Measurements from ENCODE around the gene GON4L. TPM values are rescaled to one million over a fixed set of nuclear protein-coding genes. Genes with fewer than 3 reads are reported as not detected.
"Not testable (repeated sequence)": the region's sequence is repeated elsewhere in the genome, so short reads cannot be mapped to it uniquely, and the experiment has no call there.

GON4L gene
- total RNA-seq, 4 donors from 2014 or later = 17.2 to 36.1 (median 19.9) TPM

DNA sequence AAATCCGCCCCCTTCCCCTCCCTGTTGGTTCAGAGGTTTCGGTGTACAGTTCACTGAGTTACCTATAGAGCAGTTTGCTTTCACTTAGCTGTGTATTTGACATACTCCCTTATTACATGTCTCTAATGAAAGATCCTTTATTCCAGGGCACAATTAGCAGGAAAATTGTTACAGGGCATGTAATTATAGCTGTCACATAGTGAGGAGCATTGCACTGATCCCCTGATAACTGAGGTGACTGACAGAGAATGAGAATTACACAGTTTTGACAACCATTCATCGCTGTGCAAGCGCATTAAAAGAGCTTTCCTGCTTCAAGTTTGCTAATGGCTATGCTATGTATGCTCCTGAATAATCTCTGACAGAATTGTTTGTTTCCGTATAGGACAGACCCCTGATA lies 141.2 kb downstream of the GON4L start:
- Histone ChIP-seq H3K27me3 (no peaks in the 10 kb centered on the region), H3K36me3 (peaks cover 0 to 26% of the 10 kb centered on the region in 2 donors), H3K4me1 (peaks cover 0 to 10% of the 10 kb centered on the region in 2 donors), H3K4me3 (no peak overlapping the region), H3K27ac (no peak overlapping the region), H3K9me3 (no peaks in the 10 kb centered on the region)
- intact Hi-C loops (cut with DNase I; ENCODE audit: low total_unique reads) = no loop called here
- ATAC-seq (no peak), DNase-seq (no peak)
- TF ChIP-seq POLR2A (IDR thresholded peaks at IDR 0.05) (no peak), CTCF (IDR thresholded peaks at IDR 0.05 in 4 of 5, conservative IDR thresholded peaks at IDR 0.05 in 1 of 5) (no peak)
- in situ Hi-C loops (cut with MboI; ENCODE audit: low sequenced_read_pairs in 4 of 4) = no loop called here

DNA sequence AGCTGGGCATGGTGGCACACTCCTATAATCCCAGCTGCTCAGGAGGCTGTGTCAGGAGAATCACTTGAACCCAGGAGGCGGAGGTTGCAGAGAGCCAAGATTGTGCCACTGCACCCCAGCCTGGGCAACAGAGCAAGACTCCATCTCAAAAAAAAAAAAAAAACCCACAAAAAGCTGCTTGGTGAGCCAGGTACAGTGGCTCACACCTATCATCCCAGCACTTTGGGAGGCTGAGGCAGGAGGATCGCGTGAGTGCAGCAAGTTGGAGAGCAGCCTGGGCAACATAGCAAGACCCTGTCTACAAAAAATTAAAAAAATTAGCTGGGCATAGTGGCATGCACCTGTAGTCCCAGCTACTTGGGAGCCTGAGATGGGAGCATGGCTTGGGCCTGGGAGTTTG lies 142.0 kb downstream of the GON4L start:
- H3K9me3 ChIP-seq; DNase-seq; ATAC-seq; in situ Hi-C loops (cut with MboI; ENCODE audit: low sequenced_read_pairs in 4 of 4); H3K4me3 ChIP-seq; H3K27ac ChIP-seq; intact Hi-C loops (cut with DNase I; ENCODE audit: low total_unique reads); H3K27me3 ChIP-seq: not testable (repeated sequence)
- Histone ChIP-seq H3K4me1 (peaks cover 0 to 10% of the 10 kb centered on the region in 2 donors), H3K36me3 (peaks cover 0 to 20% of the 10 kb centered on the region in 2 donors)

- no peak for TF ChIP-seq CTCF (IDR thresholded peaks at IDR 0.05 in 4 of 5, conservative IDR thresholded peaks at IDR 0.05 in 1 of 5)
- no peak for TF ChIP-seq POLR2A (IDR thresholded peaks at IDR 0.05)
- Histone ChIP-seq H3K27me3 (no peaks in the 10 kb centered on the region), H3K9me3 (no peaks in the 10 kb centered on the region), H3K36me3 (peaks cover 0 to 16% of the 10 kb centered on the region in 2 donors), H3K4me3 (no peak overlapping the region), H3K27ac (no peak overlapping the region), H3K4me1 (peaks cover 0 to 10% of the 10 kb centered on the region in 2 donors)
- intact Hi-C loops (cut with DNase I; ENCODE audit: low total_unique reads) (no loop called here), in situ Hi-C loops (cut with MboI; ENCODE audit: low sequenced_read_pairs in 4 of 4) (no loop called here)
- ATAC-seq (no peak), DNase-seq (no peak)
Measured at GRCh38 chr1:155713075-155713474, 143.9 kb downstream of the GON4L start.

DNA sequence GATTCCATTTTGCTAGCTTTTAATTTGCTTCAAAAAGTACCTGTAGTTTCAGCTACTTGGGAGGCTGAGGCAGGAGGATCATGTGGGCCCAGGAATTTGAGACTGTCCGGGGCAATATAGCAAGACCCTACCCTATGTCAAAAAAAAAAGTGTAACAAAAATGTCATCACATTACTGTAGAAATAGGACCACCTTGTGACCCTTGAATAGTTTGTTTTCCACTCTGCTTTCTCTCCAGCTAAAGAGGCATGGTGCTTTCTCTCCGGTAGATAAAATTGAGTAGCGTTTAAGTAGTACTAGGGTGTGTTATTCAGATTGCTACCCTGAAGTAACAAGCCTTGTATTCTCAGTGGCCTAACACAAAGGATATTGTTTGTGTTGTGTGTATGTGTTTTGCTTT lies 144.4 kb downstream of the GON4L start:
- Histone ChIP-seq H3K4me1 (peaks cover 0 to 10% of the 10 kb centered on the region in 2 donors), H3K36me3 (peaks cover 0 to 16% of the 10 kb centered on the region in 2 donors)
- ATAC-seq; H3K27ac ChIP-seq; intact Hi-C loops (cut with DNase I; ENCODE audit: low total_unique reads); DNase-seq; in situ Hi-C loops (cut with MboI; ENCODE audit: low sequenced_read_pairs in 4 of 4); H3K4me3 ChIP-seq; H3K9me3 ChIP-seq; H3K27me3 ChIP-seq: not testable (repeated sequence)

DNA sequence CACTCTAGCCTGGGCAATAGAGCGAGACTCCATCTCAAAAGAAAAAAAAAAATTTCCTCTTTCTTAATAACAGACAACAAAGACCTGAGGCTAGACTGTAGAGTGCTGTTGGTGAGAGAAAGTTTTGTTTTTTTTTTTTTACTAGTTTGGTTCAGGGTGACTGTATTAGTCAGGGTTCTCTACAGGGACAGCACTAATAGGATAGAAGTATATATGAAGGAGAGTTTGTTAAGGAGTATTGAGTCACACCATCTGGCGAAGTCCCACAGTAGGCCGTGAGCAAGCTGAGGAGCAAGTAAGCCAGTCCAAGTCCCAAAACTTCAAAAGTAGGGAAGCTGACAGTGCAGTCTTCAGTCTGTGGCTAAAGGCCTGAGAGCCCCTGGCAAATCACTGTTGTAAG lies 145.6 kb downstream of the GON4L start:
- H3K27me3 ChIP-seq; H3K27ac ChIP-seq; DNase-seq; intact Hi-C loops (cut with DNase I; ENCODE audit: low total_unique reads); H3K4me3 ChIP-seq; H3K9me3 ChIP-seq; ATAC-seq; in situ Hi-C loops (cut with MboI; ENCODE audit: low sequenced_read_pairs in 4 of 4): not testable (repeated sequence)
- H3K4me1 ChIP-seq = peaks cover 0 to 10% of the 10 kb centered on the region in 2 donors
- H3K36me3 ChIP-seq = peaks cover 0 to 16% of the 10 kb centered on the region in 2 donors

GRCh38 chr1:155709391-155709790 lies 147.6 kb downstream of the GON4L start:
- ATAC-seq (no peak), DNase-seq (no peak)
- in situ Hi-C loops (cut with MboI; ENCODE audit: low sequenced_read_pairs in 4 of 4) = no loop called here
- TF ChIP-seq POLR2A (IDR thresholded peaks at IDR 0.05) = no peak
- TF ChIP-seq CTCF (IDR thresholded peaks at IDR 0.05 in 4 of 5, conservative IDR thresholded peaks at IDR 0.05 in 1 of 5) = no peak
- Histone ChIP-seq H3K27ac (no peak overlapping the region), H3K36me3 (peaks cover 0 to 16% of the 10 kb centered on the region in 2 donors), H3K4me1 (peaks cover 0 to 10% of the 10 kb centered on the region in 2 donors), H3K9me3 (no peaks in the 10 kb centered on the region), H3K27me3 (no peaks in the 10 kb centered on the region), H3K4me3 (no peak overlapping the region)
- intact Hi-C loops (cut with DNase I; ENCODE audit: low total_unique reads) = no loop called here
